ENCODE data around the gene CACTIN.
A peak's percentile ranks its signal among the peaks of the same experiment; 100 is the strongest.
"Not testable (repeated sequence)": the region's sequence is repeated elsewhere in the genome, so short reads cannot be mapped to it uniquely, and the experiment has no call there.

CACTIN gene

DNA sequence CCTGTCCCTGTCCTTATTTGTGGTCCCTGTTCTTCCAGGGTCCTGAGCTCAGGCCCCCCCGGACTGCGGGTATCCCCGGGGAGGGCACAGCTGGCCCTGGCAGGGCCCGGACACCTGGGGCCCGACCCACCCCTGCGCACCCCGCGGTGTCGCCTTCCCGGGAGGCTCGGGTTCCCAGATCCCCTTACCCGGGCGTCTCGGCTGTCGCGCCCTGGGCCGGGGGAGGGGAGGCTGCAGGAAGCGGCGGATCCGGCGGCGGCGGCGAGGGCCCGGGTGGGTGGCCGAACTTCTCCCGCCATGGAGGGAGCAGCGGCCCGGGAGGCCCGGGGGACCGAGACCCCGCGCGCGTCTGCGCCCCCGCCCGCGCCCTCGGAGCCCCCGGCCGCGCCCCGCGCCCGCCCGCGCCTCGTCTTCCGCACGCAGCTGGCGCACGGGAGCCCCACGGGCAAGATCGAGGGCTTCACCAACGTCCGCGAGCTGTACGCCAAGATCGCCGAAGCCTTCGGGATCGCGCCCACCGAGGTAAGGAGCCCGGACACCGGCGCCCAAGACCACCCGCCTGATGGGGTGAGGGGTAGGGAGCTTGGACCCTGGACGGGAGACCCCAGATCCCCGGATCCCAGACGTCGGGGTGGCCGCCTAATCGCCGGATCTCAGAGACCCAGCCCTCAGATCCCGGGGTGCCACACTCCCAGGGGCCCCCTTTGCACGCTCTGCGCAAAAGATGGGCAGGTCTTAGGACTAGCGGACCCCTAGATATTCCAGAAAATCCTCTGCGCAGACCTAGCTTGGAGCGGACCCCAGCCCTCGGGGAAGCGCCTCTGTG lies 41.1 kb downstream of the CACTIN start, which contains the start of gene GIPC3:
TSS of gene GIPC3 (plus strand) at position 178 of the 826 bp plus-strand sequence. CDS start at position 298, 120 bp downstream.
- no peak for DNase-seq

- not testable (repeated sequence) for DNase-seq
These were observed 42.4 kb downstream of the CACTIN start for GRCh38 chr19:3584036-3584802.

- not testable (repeated sequence) for DNase-seq
These were observed 44.8 kb downstream of the CACTIN start for GRCh38 chr19:3581792-3582191.

GRCh38 chr19:3580156-3580934 lies 46.2 kb downstream of the CACTIN start:
- DNase-seq: no peak

GRCh38 chr19:3578390-3578789 lies 48.2 kb downstream of the CACTIN start:
- DNase-seq: no peak

GRCh38 chr19:3577723-3578344 lies 48.8 kb downstream of the CACTIN start:
- DNase-seq: no peak

DNA sequence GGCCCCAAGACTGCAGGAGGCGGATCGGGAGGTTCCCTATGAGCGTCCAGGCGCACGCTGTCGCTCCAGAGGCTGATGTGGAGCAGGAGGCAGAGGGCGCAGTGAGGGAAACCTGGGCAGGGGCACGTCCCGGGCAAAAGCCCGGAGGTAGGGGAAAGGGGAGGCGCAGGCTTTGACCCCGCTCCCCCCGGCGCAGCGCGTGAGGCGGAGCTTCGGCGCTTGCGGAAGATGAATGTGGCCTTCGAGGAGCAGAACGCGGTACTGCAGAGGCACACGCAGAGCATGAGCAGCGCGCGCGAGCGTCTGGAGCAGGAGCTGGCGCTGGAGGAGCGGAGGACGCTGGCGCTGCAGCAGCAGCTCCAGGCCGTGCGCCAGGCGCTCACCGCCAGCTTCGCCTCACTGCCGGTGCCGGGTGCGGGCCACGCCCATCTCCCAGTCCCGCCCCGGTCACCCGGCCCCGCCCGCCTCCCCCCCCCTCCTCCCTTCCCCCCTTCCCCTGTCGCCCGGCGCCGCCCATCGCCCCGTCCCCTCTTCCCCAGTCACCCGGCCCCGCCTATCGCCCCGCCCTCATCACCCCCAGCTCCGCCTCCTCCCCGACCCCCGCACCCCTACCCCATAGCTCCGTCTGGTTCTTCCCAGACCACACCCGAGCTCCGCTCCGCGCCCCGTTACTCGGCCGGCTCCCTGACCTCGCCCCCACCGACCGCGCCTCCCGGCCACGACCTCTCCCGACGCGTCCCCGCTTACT lies 49.7 kb downstream of the CACTIN start:
- DNase-seq: no peak

DNA sequence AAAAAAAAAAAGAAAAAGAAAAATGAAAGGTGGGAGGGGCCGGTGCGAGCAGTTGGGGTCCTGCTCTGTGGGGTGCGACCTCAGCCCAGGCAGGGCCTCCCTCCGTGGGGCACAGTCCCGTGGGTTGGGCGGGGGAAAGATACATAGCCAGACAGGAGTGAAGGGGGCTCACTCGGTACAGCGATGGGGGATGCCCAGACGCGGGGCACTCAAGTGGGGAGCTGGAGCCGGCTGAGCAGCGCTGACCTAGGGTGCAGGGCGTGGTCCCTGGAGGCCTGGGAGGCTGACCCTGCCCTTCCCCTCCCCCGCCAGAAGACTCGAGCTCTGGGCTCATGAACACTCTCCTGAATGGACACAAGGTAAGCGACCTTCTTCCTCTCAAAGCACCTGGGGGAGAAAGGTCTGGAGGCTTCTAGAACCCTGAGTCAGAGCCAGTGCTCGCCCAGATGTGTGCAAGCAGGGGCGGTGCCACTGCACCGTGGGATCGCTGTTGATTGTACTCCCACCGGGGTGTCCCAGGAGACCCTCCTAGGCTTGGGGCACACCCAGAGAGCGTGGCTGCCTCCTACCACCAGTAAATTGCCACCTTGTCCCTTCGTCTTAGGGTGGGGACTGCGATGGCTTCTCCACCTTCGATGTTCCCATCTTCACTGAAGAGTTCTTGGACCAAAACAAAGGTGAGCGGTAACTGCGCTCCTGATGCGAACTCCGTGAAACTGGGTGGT lies 50.5 kb downstream of the CACTIN start:
- DNase-seq: no peak

DNA sequence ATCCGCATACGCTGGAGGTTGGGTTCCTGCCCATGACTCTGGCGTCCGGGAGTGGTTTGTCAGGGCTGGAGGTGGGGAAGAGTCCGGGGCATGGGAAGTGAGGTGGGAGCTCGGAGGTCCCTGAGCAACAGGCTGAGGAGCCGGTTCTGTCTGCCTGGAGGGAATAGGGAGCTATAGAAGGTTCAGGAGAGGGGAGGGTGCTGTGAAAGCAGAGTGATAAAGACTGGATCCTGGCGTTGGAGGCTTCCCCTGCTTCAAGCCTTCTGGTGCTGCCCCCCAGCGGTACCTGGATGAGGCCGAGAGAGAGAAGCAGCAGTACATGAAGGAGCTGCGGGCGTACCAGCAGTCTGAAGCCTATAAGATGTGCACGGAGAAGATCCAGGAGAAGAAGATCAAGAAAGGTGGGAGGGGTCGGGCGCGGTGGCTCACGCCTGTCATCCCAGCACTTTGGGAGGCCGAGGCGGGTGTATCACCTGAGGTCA lies 51.3 kb downstream of the CACTIN start:
- DNase-seq: no peak

GRCh38 chr19:3573858-3574637 lies 52.5 kb downstream of the CACTIN start:
- DNase-seq: peak; percentile 67 to 92 (median 76)

- peak in 1 of 5 donors; percentile 33 for DNase-seq
These were observed 53.3 kb downstream of the CACTIN start for GRCh38 chr19:3573162-3573857.

- no peak for DNase-seq
These were observed 53.8 kb downstream of the CACTIN start, which contains the start of gene HMG20B for GRCh38 chr19:3572855-3573161. HMG20B (plus strand) TSS chr19:3572944; CDS start chr19:3573310, 366 bp downstream.

DNA sequence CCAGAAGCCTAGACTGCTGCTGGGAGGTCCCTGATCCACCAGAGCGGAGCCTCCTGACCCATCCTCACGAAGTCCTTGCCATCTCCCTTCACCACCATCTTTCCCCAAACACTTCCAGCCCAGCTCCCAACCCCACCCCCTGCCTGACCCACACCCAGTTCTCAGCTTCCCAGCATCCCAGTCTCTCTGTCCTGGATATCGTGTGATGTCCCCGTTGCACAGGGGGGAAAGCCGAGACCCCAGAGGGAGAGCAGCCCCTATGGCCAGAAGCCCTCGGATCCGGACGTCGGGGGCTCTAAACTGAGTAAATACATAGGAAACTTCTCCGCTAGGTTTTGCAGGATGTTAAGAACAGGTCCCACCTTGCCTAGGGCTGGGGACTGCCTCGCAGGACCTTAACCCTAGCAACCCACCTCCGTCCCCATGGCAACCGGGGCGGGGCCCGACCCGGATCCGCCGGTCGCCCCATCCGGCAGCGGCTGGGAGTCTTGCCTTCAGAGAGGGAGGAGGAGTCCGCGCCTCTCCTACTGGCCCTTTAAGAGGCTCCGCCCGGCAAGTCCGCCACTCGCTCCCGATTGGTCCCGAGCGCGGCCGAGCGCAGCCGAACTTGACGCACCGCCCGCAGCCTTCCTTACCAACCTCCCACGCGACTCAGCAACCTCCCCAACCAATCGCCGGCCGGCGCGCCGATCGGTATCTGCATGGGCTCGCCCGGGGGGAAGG lies 54.3 kb downstream of the CACTIN start:
- DNase-seq: peak; percentile 99 to 100 (median 99)

GRCh38 chr19:3570606-3571011 lies 56.0 kb downstream of the CACTIN start:
- DNase-seq: no peak

- DNase-seq: not testable (repeated sequence)
These were observed 56.5 kb downstream of the CACTIN start for GRCh38 chr19:3570042-3570441.

GRCh38 chr19:3565139-3565538 lies 61.5 kb downstream of the CACTIN start:
- no peak for DNase-seq

GRCh38 chr19:3563709-3564524 lies 62.7 kb downstream of the CACTIN start:
- no peak for DNase-seq

Measured in T-helper 1 cell (primary cell).